ENCODE measurements around the gene ZBTB44.
"Not testable (repeated sequence)": the region's sequence is repeated elsewhere in the genome, so short reads cannot be mapped to it uniquely, and the experiment has no call there.

Gene ZBTB44

DNA sequence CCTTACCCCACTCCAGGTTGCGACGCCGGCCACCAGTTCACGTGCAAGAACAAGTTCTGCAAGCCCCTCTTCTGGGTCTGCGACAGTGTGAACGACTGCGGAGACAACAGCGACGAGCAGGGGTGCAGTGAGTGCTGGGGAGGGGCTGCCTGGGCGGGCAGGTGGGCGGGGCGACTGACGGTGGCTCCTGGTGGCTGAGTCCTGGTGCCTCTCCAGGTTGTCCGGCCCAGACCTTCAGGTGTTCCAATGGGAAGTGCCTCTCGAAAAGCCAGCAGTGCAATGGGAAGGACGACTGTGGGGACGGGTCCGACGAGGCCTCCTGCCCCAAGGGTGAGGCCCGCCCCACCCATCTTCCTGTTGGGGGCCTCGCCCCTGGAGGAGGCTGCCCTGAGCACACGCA is 116.4 kb downstream of the ZBTB44 start:
- H3K9ac ChIP-seq (ENCODE audit: low read length), result no peak overlapping the region
- H3K4me1 ChIP-seq (ENCODE audit: control insufficient read depth, insufficient read depth, low read length), result peaks cover 2% of the 10 kb centered on the region
- H3K9me3 ChIP-seq (ENCODE audit: control insufficient read depth, low read length), result no peaks in the 10 kb centered on the region
- H3K36me3 ChIP-seq (ENCODE audit: control insufficient read depth, insufficient read depth, low read length), result peaks cover 31% of the 10 kb centered on the region
- no peak overlapping the region for H3K4me3 ChIP-seq (ENCODE audit: low read length)
- H3K27me3 ChIP-seq (ENCODE audit: control insufficient read depth, insufficient read depth, low read length), result no peaks in the 10 kb centered on the region

DNA sequence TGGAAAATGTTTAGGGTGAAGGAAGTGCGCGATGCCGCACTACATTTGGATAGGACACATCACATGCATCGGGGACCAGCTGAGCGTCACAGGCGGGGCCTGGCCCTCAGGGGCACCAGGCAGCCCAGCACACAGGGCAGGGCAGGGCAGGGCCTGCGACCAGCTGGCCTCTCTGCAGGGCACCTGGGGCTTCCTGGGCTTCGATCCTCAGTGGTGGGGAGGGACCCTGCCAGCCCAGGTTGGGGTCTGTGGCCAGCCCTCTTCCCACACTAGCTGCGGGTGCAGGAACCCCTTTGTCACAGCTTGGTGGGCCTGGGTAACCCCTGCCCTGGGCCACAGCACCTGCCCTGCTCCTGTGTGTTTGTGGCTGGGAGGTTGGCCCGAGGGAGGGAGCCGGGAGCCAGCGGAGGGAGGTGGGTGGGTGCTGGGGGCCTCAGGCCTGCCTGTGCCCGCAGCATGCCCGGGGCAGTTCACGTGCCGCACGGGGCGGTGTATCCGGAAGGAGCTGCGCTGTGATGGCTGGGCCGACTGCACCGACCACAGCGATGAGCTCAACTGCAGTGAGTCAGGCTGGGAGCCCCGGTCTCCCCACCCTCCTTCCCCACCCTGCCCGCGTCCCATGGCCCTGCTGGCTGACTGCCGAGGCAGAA is 117.2 kb downstream of the ZBTB44 start:
- H3K36me3 ChIP-seq (ENCODE audit: control insufficient read depth, insufficient read depth, low read length), result peaks cover 31% of the 10 kb centered on the region
- H3K9ac ChIP-seq (ENCODE audit: low read length), result no peak overlapping the region
- peaks cover 9% of the 10 kb centered on the region for H3K4me1 ChIP-seq (ENCODE audit: control insufficient read depth, insufficient read depth, low read length)
- no peaks in the 10 kb centered on the region for H3K27me3 ChIP-seq (ENCODE audit: control insufficient read depth, insufficient read depth, low read length)
- no peak overlapping the region for H3K4me3 ChIP-seq (ENCODE audit: low read length)
- H3K9me3 ChIP-seq (ENCODE audit: control insufficient read depth, low read length), result no peaks in the 10 kb centered on the region

GRCh38 chr11:130194241-130195023 is 120.3 kb downstream of the ZBTB44 start:
- peaks cover 28% of the 10 kb centered on the region for H3K4me1 ChIP-seq (ENCODE audit: control insufficient read depth, insufficient read depth, low read length)
- no peak overlapping the region for H3K4me3 ChIP-seq (ENCODE audit: low read length)
- peaks cover 21% of the 10 kb centered on the region for H3K36me3 ChIP-seq (ENCODE audit: control insufficient read depth, insufficient read depth, low read length)

DNA sequence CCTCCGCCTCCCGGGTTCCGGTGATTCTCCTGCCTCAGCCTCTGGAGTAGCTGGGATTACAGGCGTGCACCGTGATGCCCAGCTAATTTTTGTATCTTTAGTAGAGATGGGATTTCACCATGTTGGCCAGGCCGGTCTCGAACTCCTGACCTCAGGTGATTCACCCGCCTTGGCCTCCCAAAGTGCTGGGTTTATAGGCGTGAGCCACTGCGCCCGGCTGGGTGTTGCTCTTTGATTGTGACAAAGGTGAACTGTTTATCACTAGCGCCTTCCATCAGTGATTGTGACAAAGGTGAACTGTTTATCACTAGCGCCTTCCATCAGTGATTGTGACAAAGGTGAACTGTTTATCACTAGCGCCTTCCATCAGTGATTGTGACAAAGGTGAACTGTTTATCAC is 121.2 kb downstream of the ZBTB44 start:
- Histone ChIP-seq H3K4me1 (ENCODE audit: control insufficient read depth, insufficient read depth, low read length) (peaks cover 34% of the 10 kb centered on the region), H3K36me3 (ENCODE audit: control insufficient read depth, insufficient read depth, low read length) (peaks cover 17% of the 10 kb centered on the region)
- H3K4me3 ChIP-seq (ENCODE audit: low read length); H3K27me3 ChIP-seq (ENCODE audit: control insufficient read depth, insufficient read depth, low read length); H3K9me3 ChIP-seq (ENCODE audit: control insufficient read depth, low read length); H3K9ac ChIP-seq (ENCODE audit: low read length): not testable (repeated sequence)

More at GRCh38 chr11:130194241-130195023, 120.3 kb downstream of the ZBTB44 start:
- Histone ChIP-seq H3K27me3 (ENCODE audit: control insufficient read depth, insufficient read depth, low read length) (no peaks in the 10 kb centered on the region), H3K9ac (ENCODE audit: low read length) (no peak overlapping the region), H3K9me3 (ENCODE audit: control insufficient read depth, low read length) (no peaks in the 10 kb centered on the region)

GRCh38 chr11:130192845-130193267 is 121.9 kb downstream of the ZBTB44 start:
- peaks cover 34% of the 10 kb centered on the region for H3K4me1 ChIP-seq (ENCODE audit: control insufficient read depth, insufficient read depth, low read length)
- no peaks in the 10 kb centered on the region for H3K27me3 ChIP-seq (ENCODE audit: control insufficient read depth, insufficient read depth, low read length)
- no peaks in the 10 kb centered on the region for H3K9me3 ChIP-seq (ENCODE audit: control insufficient read depth, low read length)
- no peak overlapping the region for H3K9ac ChIP-seq (ENCODE audit: low read length)
- peaks cover 17% of the 10 kb centered on the region for H3K36me3 ChIP-seq (ENCODE audit: control insufficient read depth, insufficient read depth, low read length)
- H3K4me3 ChIP-seq (ENCODE audit: low read length), result no peak overlapping the region

DNA sequence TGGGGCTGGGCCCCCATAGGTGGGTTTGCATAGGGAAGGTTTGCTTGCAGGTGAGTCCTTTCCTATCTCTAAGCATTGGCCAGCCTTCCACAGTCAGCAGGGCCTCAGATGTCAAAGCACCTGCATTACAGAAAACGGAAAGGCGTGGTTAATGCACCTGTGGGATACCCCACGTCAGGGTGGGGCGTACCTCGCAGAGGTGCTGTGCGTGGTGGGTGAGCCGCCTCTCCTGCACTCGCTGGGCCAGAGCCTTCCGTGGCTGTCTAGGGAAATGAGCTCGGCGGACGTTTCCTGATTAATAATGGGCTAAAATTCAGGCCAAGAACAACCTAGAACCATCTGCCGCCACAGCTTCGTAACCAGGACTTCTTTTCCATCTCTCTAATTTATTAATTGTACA is 122.8 kb downstream of the ZBTB44 start:
- Histone ChIP-seq H3K4me1 (ENCODE audit: control insufficient read depth, insufficient read depth, low read length) (peaks cover 34% of the 10 kb centered on the region), H3K36me3 (ENCODE audit: control insufficient read depth, insufficient read depth, low read length) (peaks cover 13% of the 10 kb centered on the region), H3K27me3 (ENCODE audit: control insufficient read depth, insufficient read depth, low read length) (no peaks in the 10 kb centered on the region), H3K4me3 (ENCODE audit: low read length) (no peak overlapping the region), H3K9ac (ENCODE audit: low read length) (no peak overlapping the region), H3K9me3 (ENCODE audit: control insufficient read depth, low read length) (no peaks in the 10 kb centered on the region)

- Histone ChIP-seq H3K36me3 (ENCODE audit: control insufficient read depth, insufficient read depth, low read length) (peaks cover 8% of the 10 kb centered on the region), H3K9ac (ENCODE audit: low read length) (peak overlapping the region; percentile 27), H3K4me3 (ENCODE audit: low read length) (no peak overlapping the region), H3K4me1 (ENCODE audit: control insufficient read depth, insufficient read depth, low read length) (peaks cover 34% of the 10 kb centered on the region), H3K9me3 (ENCODE audit: control insufficient read depth, low read length) (no peaks in the 10 kb centered on the region), H3K27me3 (ENCODE audit: control insufficient read depth, insufficient read depth, low read length) (no peaks in the 10 kb centered on the region)
These were observed 124.3 kb downstream of the ZBTB44 start for GRCh38 chr11:130190371-130190881.

DNA sequence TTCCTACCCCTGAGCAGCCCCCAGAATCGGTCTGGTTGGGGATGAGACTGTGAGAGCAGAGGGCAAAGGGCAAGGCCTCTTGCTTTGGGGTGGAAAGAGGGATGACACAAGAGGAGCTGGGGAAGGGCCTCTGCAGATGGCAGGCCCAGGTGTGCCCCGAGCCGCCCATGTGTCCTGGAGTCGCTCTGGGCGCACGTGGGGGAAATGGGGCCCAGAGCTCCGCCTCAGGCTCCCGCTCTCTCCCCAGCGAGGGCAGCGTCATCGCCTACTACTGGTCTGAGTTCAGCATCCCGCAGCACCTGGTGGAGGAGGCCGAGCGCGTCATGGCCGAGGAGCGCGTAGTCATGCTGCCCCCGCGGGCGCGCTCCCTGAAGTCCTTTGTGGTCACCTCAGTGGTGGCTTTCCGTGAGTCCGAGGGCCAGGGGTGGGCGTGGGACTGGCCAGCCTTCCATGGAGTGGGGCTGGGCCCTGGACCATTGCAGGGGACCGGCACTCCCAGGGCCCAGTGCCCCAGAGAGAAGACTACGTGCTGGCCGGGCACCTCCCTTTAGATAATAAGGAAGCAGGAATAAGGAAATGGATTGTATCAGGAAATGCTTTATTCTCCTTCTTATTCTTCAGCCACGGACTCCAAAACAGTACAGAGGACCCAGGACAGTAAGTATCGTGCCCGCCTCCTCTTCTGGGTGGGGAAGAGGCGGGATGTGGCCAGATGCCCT is 125.1 kb downstream of the ZBTB44 start:
- Histone ChIP-seq H3K4me1 (ENCODE audit: control insufficient read depth, insufficient read depth, low read length) (peaks cover 34% of the 10 kb centered on the region), H3K36me3 (ENCODE audit: control insufficient read depth, insufficient read depth, low read length) (peaks cover 8% of the 10 kb centered on the region)

DNA sequence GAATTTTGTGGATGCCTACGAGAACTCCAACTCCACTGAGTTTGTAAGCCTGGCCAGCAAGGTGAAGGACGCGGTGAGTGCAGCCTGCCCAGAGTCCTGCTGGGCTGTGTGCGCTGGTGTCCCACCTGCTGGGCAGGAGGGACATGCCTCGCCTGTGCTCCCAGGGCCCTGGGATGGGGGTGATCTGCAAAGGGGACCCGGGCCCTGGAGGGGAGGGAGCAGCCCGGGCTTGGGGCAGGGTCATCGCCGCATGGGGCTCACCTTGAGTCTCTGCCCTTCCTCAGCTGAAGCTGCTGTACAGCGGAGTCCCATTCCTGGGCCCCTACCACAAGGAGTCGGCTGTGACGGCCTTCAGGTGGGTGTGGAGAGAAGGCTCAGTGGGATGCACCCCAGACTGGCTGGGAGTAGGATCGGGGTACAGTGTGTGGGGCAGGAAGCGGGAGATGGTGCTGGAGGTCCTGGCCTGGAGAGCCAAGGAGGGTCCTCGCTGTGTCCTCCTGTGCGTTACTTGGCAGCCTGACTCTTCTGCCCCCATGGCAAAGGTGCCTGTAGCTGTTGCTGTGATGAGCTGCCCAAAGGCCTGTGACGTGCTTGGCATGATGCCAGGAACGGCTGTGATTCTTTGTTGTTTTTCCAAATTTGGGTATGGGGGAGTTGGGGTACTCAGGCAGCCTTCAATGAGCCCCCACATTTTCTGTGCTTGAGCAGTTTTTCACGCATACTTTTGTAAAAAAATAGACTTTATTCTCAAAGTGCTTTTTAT is 126.0 kb downstream of the ZBTB44 start:
- H3K4me3 ChIP-seq (ENCODE audit: low read length), result no peak overlapping the region
- H3K9ac ChIP-seq (ENCODE audit: low read length), result no peak overlapping the region
- no peaks in the 10 kb centered on the region for H3K9me3 ChIP-seq (ENCODE audit: control insufficient read depth, low read length)
- peaks cover 34% of the 10 kb centered on the region for H3K4me1 ChIP-seq (ENCODE audit: control insufficient read depth, insufficient read depth, low read length)
- no peaks in the 10 kb centered on the region for H3K27me3 ChIP-seq (ENCODE audit: control insufficient read depth, insufficient read depth, low read length)
- H3K36me3 ChIP-seq (ENCODE audit: control insufficient read depth, insufficient read depth, low read length), result peaks cover 8% of the 10 kb centered on the region

More for the DNA sequence above, 125.1 kb downstream of the ZBTB44 start:
- H3K9ac ChIP-seq (ENCODE audit: low read length), result peak overlapping the region; percentile 27
- no peaks in the 10 kb centered on the region for H3K9me3 ChIP-seq (ENCODE audit: control insufficient read depth, low read length)
- H3K4me3 ChIP-seq (ENCODE audit: low read length), result no peak overlapping the region
- no peaks in the 10 kb centered on the region for H3K27me3 ChIP-seq (ENCODE audit: control insufficient read depth, insufficient read depth, low read length)

- H3K27me3 ChIP-seq (ENCODE audit: control insufficient read depth, insufficient read depth, low read length), result no peaks in the 10 kb centered on the region
- no peak overlapping the region for H3K9ac ChIP-seq (ENCODE audit: low read length)
- peaks cover 30% of the 10 kb centered on the region for H3K4me1 ChIP-seq (ENCODE audit: control insufficient read depth, insufficient read depth, low read length)
- H3K9me3 ChIP-seq (ENCODE audit: control insufficient read depth, low read length), result no peaks in the 10 kb centered on the region
- no peak overlapping the region for H3K4me3 ChIP-seq (ENCODE audit: low read length)
- H3K36me3 ChIP-seq (ENCODE audit: control insufficient read depth, insufficient read depth, low read length), result peaks cover 8% of the 10 kb centered on the region
These were observed 126.7 kb downstream of the ZBTB44 start for GRCh38 chr11:130188047-130188446.

GRCh38 chr11:130187096-130187495 is 127.6 kb downstream of the ZBTB44 start:
- Histone ChIP-seq H3K27me3 (ENCODE audit: control insufficient read depth, insufficient read depth, low read length) (no peaks in the 10 kb centered on the region), H3K4me3 (ENCODE audit: low read length) (no peak overlapping the region), H3K9ac (ENCODE audit: low read length) (no peak overlapping the region), H3K9me3 (ENCODE audit: control insufficient read depth, low read length) (no peaks in the 10 kb centered on the region), H3K4me1 (ENCODE audit: control insufficient read depth, insufficient read depth, low read length) (peaks cover 30% of the 10 kb centered on the region), H3K36me3 (ENCODE audit: control insufficient read depth, insufficient read depth, low read length) (peaks cover 8% of the 10 kb centered on the region)

Data from mucosa of stomach (tissue), 1 donor.